Sigmoid colon (tissue), 4 donors: Measurements from ENCODE around the gene DYNC1H1.
"Not testable (repeated sequence)": the region's sequence is repeated elsewhere in the genome, so short reads cannot be mapped to it uniquely, and the experiment has no call there.

Experiments
- EP300 ChIP-seq, 4 donors: sonication (generic); formaldehyde crosslinking; IDR thresholded peaks; one replicate each; pipeline ENCODE4 v1.6.1; 2017; ENCODE audit warnings: antibody characterized with exemption in 4 of 4
- POLR2A ChIP-seq, 2 donors: fragments of 450-650 bp; IDR thresholded peaks; one replicate each; pipeline ENCODE4 v1.6.1; 2016; ENCODE audit warnings: antibody characterized with exemption in 2 of 2, mild to moderate bottlenecking in 2 of 2, moderate library complexity in 2 of 2
- POLR2AphosphoS5 ChIP-seq, 4 donors: sonication (generic); formaldehyde crosslinking; IDR thresholded peaks; one replicate each; pipeline ENCODE4 v1.6.1; 2017; ENCODE audit warnings: antibody characterized with exemption in 4 of 4
- TF ChIP-seq, protein P1 (sequence below), 4 experiments: fragments of 450-650 bp in 3 of 4; fragments of 200-600 bp in 1 of 4; IDR thresholded peaks; one replicate each; pipeline ENCODE4 v1.5.1; 2016 to 2019; ENCODE audit warnings: antibody characterized with exemption in 4 of 4, mild to moderate bottlenecking in 3 of 4, moderate library complexity in 2 of 4

DNA sequence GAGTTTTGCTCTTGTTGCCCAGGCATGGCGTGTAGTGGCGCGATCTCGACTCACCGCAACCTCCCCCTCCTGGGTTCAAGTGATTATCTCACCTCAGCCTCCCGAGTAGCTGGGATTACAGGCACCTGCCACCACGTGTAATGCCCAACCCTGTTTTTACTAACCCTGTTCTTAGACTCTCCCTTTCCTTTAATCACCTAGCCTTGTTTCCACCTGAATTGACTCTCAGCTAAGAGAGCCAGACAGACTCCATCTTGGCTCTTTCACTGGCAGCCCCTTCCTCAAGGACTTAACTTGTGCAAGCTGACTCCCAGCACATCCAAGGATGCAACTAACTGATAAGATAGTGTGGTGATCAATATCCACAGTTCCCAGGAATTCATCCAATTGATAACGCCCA, 100.2 kb downstream of the DYNC1H1 start:
- TF ChIP-seq, protein P1, sequence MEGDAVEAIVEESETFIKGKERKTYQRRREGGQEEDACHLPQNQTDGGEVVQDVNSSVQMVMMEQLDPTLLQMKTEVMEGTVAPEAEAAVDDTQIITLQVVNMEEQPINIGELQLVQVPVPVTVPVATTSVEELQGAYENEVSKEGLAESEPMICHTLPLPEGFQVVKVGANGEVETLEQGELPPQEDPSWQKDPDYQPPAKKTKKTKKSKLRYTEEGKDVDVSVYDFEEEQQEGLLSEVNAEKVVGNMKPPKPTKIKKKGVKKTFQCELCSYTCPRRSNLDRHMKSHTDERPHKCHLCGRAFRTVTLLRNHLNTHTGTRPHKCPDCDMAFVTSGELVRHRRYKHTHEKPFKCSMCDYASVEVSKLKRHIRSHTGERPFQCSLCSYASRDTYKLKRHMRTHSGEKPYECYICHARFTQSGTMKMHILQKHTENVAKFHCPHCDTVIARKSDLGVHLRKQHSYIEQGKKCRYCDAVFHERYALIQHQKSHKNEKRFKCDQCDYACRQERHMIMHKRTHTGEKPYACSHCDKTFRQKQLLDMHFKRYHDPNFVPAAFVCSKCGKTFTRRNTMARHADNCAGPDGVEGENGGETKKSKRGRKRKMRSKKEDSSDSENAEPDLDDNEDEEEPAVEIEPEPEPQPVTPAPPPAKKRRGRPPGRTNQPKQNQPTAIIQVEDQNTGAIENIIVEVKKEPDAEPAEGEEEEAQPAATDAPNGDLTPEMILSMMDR (IDR thresholded peaks at IDR 0.05), result not testable (repeated sequence)
- TF ChIP-seq POLR2A, EP300, POLR2AphosphoS5 (IDR thresholded peaks at IDR 0.05): not testable (repeated sequence)
